LNCAP (cell line): ENCODE data around the gene PARVG.

Source experiments
- CTCF ChIP-seq: fragments of 450-650 bp; IDR thresholded peaks from 2 replicates; pipeline ENCODE4 v1.5.1; 2017; ENCODE audit warnings: mild to moderate bottlenecking

Gene PARVG

DNA sequence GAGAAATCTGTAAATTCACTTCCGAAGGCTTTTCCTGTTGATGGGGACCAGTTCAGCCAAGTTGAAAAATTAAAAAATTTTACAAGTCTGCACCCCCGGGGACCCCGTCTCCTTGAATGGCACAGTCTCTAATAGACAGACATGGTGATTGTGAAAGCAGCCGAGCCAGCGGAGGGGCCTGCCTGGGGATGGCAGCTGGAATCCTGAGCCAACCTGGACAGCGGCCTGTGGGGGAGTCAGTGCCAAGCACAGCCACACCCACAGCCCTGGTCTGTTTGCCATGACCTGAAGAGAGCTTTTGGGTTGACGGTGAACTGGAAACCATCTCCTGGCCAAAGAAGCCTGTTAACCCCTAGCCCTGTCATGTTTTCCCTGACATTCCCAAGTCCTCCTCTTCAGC lies 64.7 kb downstream of the PARVG start:
- TF ChIP-seq CTCF: no peak

GRCh38 chr22:44245867-44246266 lies 65.1 kb downstream of the PARVG start:
- no peak for TF ChIP-seq CTCF

GRCh38 chr22:44246615-44247326 lies 66.0 kb downstream of the PARVG start:
- no peak for TF ChIP-seq CTCF

GRCh38 chr22:44247346-44247745 lies 66.6 kb downstream of the PARVG start:
- TF ChIP-seq CTCF: no peak

DNA sequence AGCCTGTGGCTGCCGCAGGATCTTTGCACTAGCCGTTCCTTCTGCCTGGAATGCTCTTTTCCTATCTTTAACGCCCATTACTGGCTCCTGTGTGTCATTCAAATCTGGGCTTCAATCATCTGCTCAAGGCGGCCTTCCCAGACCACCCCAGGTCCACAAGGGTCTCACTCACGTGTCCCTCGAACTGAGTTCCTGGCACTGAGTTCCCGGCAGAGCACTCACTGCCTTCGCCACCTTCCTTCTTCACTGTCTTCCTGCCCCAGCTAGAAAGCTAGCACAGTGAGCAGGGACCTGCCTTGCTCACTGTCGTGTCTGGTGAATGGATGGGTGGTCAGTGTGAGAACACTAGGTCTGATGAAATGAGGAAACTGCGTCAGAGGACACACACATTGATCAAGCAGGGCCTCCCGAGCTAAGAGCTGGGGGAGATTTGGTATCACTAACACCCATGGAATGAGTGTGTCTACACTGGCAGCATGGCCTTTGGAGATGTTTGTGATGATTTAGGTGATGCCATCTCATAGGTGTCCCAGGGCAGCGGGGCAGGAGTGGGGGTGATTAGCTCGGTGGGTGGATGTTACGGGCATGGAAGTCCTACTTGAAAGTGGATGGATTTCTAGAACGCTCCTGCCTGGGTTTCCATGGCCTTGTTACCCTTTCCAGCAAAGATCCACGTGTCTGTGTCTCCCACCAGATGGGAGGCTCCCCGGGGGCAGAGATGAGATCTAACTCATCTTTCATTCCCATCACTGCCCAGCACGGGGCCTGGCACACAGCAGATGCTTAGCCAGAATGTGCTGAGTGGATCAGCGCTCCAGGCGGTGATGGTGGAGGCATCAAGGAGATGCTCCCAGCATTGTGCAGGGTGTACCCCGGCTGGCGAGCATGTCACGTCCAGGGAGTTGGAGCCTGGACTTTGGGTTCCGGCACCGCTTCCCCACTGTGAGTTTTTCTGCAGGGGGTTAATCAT lies 67.5 kb downstream of the PARVG start:
- TF ChIP-seq CTCF: no peak

DNA sequence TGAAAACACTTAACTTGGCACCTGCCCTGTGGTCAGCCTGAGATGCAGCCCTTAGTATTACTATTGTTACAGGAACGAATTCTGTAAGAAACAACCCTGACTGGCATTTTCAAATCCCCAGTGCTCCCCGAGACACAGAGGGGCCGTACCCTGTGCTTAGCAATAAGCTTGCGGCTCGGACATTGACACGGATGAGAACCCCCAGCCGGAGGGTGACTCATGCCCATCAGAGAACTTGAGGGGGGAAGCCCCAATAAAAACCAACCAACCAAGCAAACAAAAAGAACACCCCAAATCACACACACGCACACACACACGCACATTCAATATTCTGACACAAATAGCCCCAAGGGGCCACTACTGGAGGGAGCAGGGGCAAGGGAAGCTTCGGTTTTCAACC lies 68.2 kb downstream of the PARVG start:
- TF ChIP-seq CTCF: no peak

- no peak for TF ChIP-seq CTCF
Measured at GRCh38 chr22:44249376-44250147, 68.8 kb downstream of the PARVG start.
